ENCODE measurements around the gene DOCK1.

The DOCK1 gene

GRCh38 chr10:127275272-127275671 lies 370.0 kb downstream of the DOCK1 start:
- no peak overlapping the region for H3K18ac ChIP-seq (ENCODE audit: low read depth in 1 of 2, low read length in 2 of 2)
- no peak overlapping the region for H3K4ac ChIP-seq (ENCODE audit: low read depth in 1 of 2, low read length in 2 of 2)
- H3K27me3 ChIP-seq (ENCODE audit: control insufficient read depth in 1 of 2, insufficient read depth in 1 of 2, low read length in 2 of 2): no peaks in the 10 kb centered on the region
- H3K27ac ChIP-seq (ENCODE audit: low read length, poor library complexity, severe bottlenecking): no peak overlapping the region
- H2AFZ ChIP-seq (ENCODE audit: low read depth, low read length): no peak overlapping the region
- H4K8ac ChIP-seq (ENCODE audit: low read length): no peak overlapping the region
- no peaks in the 10 kb centered on the region for H3K9me3 ChIP-seq (ENCODE audit: control insufficient read depth, low read length)
- no peak overlapping the region for H3K23ac ChIP-seq (ENCODE audit: low read length in 2 of 2)
- H2BK12ac ChIP-seq (ENCODE audit: low read length in 2 of 2): no peak overlapping the region
- no peak overlapping the region for H3K4me2 ChIP-seq (ENCODE audit: low read length, poor library complexity, severe bottlenecking)
- H2BK5ac ChIP-seq (ENCODE audit: low read depth, low read length, poor library complexity, severe bottlenecking): no peak overlapping the region
- H3K36me3 ChIP-seq (ENCODE audit: control insufficient read depth in 1 of 2, insufficient read depth in 2 of 2, low read depth in 1 of 2, low read length in 2 of 2): peaks cover 14 to 32% of the 10 kb centered on the region in 2 experiments
- H2AK5ac ChIP-seq (ENCODE audit: low read length, severe bottlenecking): peak overlapping the region; percentile 20
- H3K14ac ChIP-seq (ENCODE audit: low read length in 2 of 2): no peak overlapping the region
- H3K4me3 ChIP-seq (ENCODE audit: insufficient read depth in 1 of 2, low read depth in 1 of 2, low read length in 2 of 2): no peak overlapping the region
- no peak for DNase-seq
- no peak overlapping the region for H2BK120ac ChIP-seq (ENCODE audit: low read depth, low read length)
- peaks cover 10% of the 10 kb centered on the region for H3K4me1 ChIP-seq (ENCODE audit: control insufficient read depth, insufficient read depth, low read depth, low read length)
- 97% methylated on average over 6 of the region's 6 CpGs for WGBS
- peaks cover 5% of the 10 kb centered on the region for H3K79me1 ChIP-seq (replicated peaks; ENCODE audit: low read length, poor library complexity, severe bottlenecking)
- H3K9ac ChIP-seq (ENCODE audit: low read length): no peak overlapping the region
- no peak overlapping the region for H2BK15ac ChIP-seq (ENCODE audit: low read depth, poor library complexity, severe bottlenecking)
- no peak overlapping the region for H4K91ac ChIP-seq (ENCODE audit: low read length)

GRCh38 chr10:127275793-127276450 lies 370.7 kb downstream of the DOCK1 start:
- H3K9ac ChIP-seq (ENCODE audit: low read length): no peak overlapping the region
- no peak overlapping the region for H4K8ac ChIP-seq (ENCODE audit: low read length)
- no peak overlapping the region for H2BK15ac ChIP-seq (ENCODE audit: low read depth, poor library complexity, severe bottlenecking)
- H2BK120ac ChIP-seq (ENCODE audit: low read depth, low read length): no peak overlapping the region
- H3K79me1 ChIP-seq (replicated peaks; ENCODE audit: low read length, poor library complexity, severe bottlenecking): peaks cover 7% of the 10 kb centered on the region
- H2BK5ac ChIP-seq (ENCODE audit: low read depth, low read length, poor library complexity, severe bottlenecking): no peak overlapping the region
- H4K91ac ChIP-seq (ENCODE audit: low read length): no peak overlapping the region
- no peak overlapping the region for H2BK12ac ChIP-seq (ENCODE audit: low read length in 2 of 2)
- peaks cover 10% of the 10 kb centered on the region for H3K4me1 ChIP-seq (ENCODE audit: control insufficient read depth, insufficient read depth, low read depth, low read length)
- H3K4me3 ChIP-seq (ENCODE audit: insufficient read depth in 1 of 2, low read depth in 1 of 2, low read length in 2 of 2): no peak overlapping the region
- H2AFZ ChIP-seq (ENCODE audit: low read depth, low read length): no peak overlapping the region
- H3K14ac ChIP-seq (ENCODE audit: low read length in 2 of 2): no peak overlapping the region
- no peaks in the 10 kb centered on the region for H3K27me3 ChIP-seq (ENCODE audit: control insufficient read depth in 1 of 2, insufficient read depth in 1 of 2, low read length in 2 of 2)
- H3K23ac ChIP-seq (ENCODE audit: low read length in 2 of 2): no peak overlapping the region
- H3K9me3 ChIP-seq (ENCODE audit: control insufficient read depth, low read length): no peaks in the 10 kb centered on the region
- no peak overlapping the region for H3K4ac ChIP-seq (ENCODE audit: low read depth in 1 of 2, low read length in 2 of 2)
- peak overlapping the region; percentile 43 for H2AK5ac ChIP-seq (ENCODE audit: low read length, severe bottlenecking)
- no peak overlapping the region for H3K4me2 ChIP-seq (ENCODE audit: low read length, poor library complexity, severe bottlenecking)
- H3K27ac ChIP-seq (ENCODE audit: low read length, poor library complexity, severe bottlenecking): peak overlapping the region; percentile 62
- 92% methylated on average over 10 of the region's 10 CpGs for WGBS
- DNase-seq: no peak
- H3K36me3 ChIP-seq (ENCODE audit: control insufficient read depth in 1 of 2, insufficient read depth in 2 of 2, low read depth in 1 of 2, low read length in 2 of 2): peaks cover 14 to 33% of the 10 kb centered on the region in 2 experiments
- H3K18ac ChIP-seq (ENCODE audit: low read depth in 1 of 2, low read length in 2 of 2): no peak overlapping the region

- H3K9ac ChIP-seq (ENCODE audit: low read length): no peak overlapping the region
- H3K36me3 ChIP-seq (ENCODE audit: control insufficient read depth in 1 of 2, insufficient read depth in 2 of 2, low read depth in 1 of 2, low read length in 2 of 2): peaks cover 14 to 36% of the 10 kb centered on the region in 2 experiments
- H3K4me1 ChIP-seq (ENCODE audit: control insufficient read depth, insufficient read depth, low read depth, low read length): peaks cover 10% of the 10 kb centered on the region
- no peak overlapping the region for H3K4me3 ChIP-seq (ENCODE audit: insufficient read depth in 1 of 2, low read depth in 1 of 2, low read length in 2 of 2)
- H3K4ac ChIP-seq (ENCODE audit: low read depth in 1 of 2, low read length in 2 of 2): no peak overlapping the region
- no peak overlapping the region for H3K14ac ChIP-seq (ENCODE audit: low read length in 2 of 2)
- no peak overlapping the region for H3K18ac ChIP-seq (ENCODE audit: low read depth in 1 of 2, low read length in 2 of 2)
- no peak overlapping the region for H4K91ac ChIP-seq (ENCODE audit: low read length)
- H4K8ac ChIP-seq (ENCODE audit: low read length): no peak overlapping the region
- peaks cover 8% of the 10 kb centered on the region for H3K79me1 ChIP-seq (replicated peaks; ENCODE audit: low read length, poor library complexity, severe bottlenecking)
- peak overlapping the region; percentile 73 for H3K27ac ChIP-seq (ENCODE audit: low read length, poor library complexity, severe bottlenecking)
- no peak overlapping the region for H2AK5ac ChIP-seq (ENCODE audit: low read length, severe bottlenecking)
- no peaks in the 10 kb centered on the region for H3K9me3 ChIP-seq (ENCODE audit: control insufficient read depth, low read length)
- H3K4me2 ChIP-seq (ENCODE audit: low read length, poor library complexity, severe bottlenecking): no peak overlapping the region
- no peaks in the 10 kb centered on the region for H3K27me3 ChIP-seq (ENCODE audit: control insufficient read depth in 1 of 2, insufficient read depth in 1 of 2, low read length in 2 of 2)
- no peak overlapping the region for H3K23ac ChIP-seq (ENCODE audit: low read length in 2 of 2)
- no peak overlapping the region for H2AFZ ChIP-seq (ENCODE audit: low read depth, low read length)
- no peak overlapping the region for H2BK120ac ChIP-seq (ENCODE audit: low read depth, low read length)
- no peak overlapping the region for H2BK12ac ChIP-seq (ENCODE audit: low read length in 2 of 2)
- no peak for DNase-seq
- no peak overlapping the region for H2BK15ac ChIP-seq (ENCODE audit: low read depth, poor library complexity, severe bottlenecking)
- H2BK5ac ChIP-seq (ENCODE audit: low read depth, low read length, poor library complexity, severe bottlenecking): no peak overlapping the region
- 84% methylated on average over 4 of the region's 4 CpGs for WGBS
Measured at GRCh38 chr10:127276794-127277462, 371.7 kb downstream of the DOCK1 start.

- Histone ChIP-seq H2BK120ac (ENCODE audit: low read depth, low read length) (no peak overlapping the region), H3K4me3 (ENCODE audit: insufficient read depth in 1 of 2, low read depth in 1 of 2, low read length in 2 of 2) (no peak overlapping the region), H3K4ac (ENCODE audit: low read depth in 1 of 2, low read length in 2 of 2) (no peak overlapping the region), H3K27me3 (ENCODE audit: control insufficient read depth in 1 of 2, insufficient read depth in 1 of 2, low read length in 2 of 2) (no peaks in the 10 kb centered on the region), H2BK5ac (ENCODE audit: low read depth, low read length, poor library complexity, severe bottlenecking) (no peak overlapping the region), H3K23ac (ENCODE audit: low read length in 2 of 2) (no peak overlapping the region), H2AFZ (ENCODE audit: low read depth, low read length) (no peak overlapping the region), H2AK5ac (ENCODE audit: low read length, severe bottlenecking) (no peak overlapping the region), H3K9me3 (ENCODE audit: control insufficient read depth, low read length) (no peaks in the 10 kb centered on the region), H3K27ac (ENCODE audit: low read length, poor library complexity, severe bottlenecking) (peak overlapping the region; percentile 83), H3K79me1 (replicated peaks; ENCODE audit: low read length, poor library complexity, severe bottlenecking) (peaks cover 11% of the 10 kb centered on the region), H3K36me3 (ENCODE audit: control insufficient read depth in 1 of 2, insufficient read depth in 2 of 2, low read depth in 1 of 2, low read length in 2 of 2) (peaks cover 9 to 34% of the 10 kb centered on the region in 2 experiments), H3K4me1 (ENCODE audit: control insufficient read depth, insufficient read depth, low read depth, low read length) (peaks cover 13% of the 10 kb centered on the region), H4K8ac (ENCODE audit: low read length) (no peak overlapping the region), H2BK12ac (ENCODE audit: low read length in 2 of 2) (no peak overlapping the region), H3K14ac (ENCODE audit: low read length in 2 of 2) (no peak overlapping the region), H3K9ac (ENCODE audit: low read length) (no peak overlapping the region), H4K91ac (ENCODE audit: low read length) (no peak overlapping the region), H3K18ac (ENCODE audit: low read depth in 1 of 2, low read length in 2 of 2) (no peak overlapping the region), H2BK15ac (ENCODE audit: low read depth, poor library complexity, severe bottlenecking) (no peak overlapping the region), H3K4me2 (ENCODE audit: low read length, poor library complexity, severe bottlenecking) (no peak overlapping the region)
- 86% methylated on average over 5 of the region's 5 CpGs for WGBS
- no peak for DNase-seq
Measured at GRCh38 chr10:127278001-127278400, 372.8 kb downstream of the DOCK1 start.
